SIG-M5 treated with dmso at 0.1 percent for 504 hours (cell line): ENCODE results near the gene CDR2L.
"Not testable (repeated sequence)": the region's sequence is repeated elsewhere in the genome, so short reads cannot be mapped to it uniquely, and the experiment has no call there.

ENCODE experiments used
- DNase-seq: peaks from one replicate; lab custom pipeline; 2025; ENCODE audit not compliant: unreplicated experiment; lab: John Stamatoyannopoulos, UW

CDR2L gene

DNA sequence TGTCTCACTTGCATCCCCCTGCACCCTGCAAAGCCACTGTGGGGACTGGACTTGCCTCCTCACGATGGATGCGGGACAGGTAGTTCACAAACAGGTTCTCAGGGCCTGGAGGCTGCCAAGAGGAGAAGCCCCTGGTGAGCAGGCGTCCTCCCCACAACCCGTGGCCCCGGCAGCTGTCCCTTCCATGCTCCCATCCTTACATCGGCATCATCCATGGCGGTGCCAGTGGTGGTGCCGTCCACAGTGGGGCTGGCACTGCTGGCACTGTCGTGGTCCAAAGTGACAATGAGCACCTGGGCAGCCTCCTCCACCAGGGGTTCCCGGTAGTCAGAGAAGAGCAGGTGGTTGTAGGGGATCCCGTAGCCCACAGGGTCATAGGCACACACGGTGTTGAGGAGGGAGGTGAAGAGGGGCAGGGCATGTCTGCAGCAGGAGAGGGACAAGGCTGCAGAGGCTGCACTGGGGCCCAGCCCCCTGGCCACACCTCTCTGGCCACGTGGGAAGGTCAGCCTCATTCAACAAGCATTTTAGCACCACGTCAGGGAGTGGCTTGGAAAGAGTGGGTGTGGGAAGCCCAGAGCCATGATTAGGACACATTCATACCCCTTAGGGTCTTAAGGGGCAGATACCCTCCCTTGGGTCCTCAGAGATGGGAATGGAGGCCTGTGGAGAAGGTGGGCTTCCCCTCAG, 27.5 kb upstream of the CDR2L start:
- DNase-seq: no peak

DNA sequence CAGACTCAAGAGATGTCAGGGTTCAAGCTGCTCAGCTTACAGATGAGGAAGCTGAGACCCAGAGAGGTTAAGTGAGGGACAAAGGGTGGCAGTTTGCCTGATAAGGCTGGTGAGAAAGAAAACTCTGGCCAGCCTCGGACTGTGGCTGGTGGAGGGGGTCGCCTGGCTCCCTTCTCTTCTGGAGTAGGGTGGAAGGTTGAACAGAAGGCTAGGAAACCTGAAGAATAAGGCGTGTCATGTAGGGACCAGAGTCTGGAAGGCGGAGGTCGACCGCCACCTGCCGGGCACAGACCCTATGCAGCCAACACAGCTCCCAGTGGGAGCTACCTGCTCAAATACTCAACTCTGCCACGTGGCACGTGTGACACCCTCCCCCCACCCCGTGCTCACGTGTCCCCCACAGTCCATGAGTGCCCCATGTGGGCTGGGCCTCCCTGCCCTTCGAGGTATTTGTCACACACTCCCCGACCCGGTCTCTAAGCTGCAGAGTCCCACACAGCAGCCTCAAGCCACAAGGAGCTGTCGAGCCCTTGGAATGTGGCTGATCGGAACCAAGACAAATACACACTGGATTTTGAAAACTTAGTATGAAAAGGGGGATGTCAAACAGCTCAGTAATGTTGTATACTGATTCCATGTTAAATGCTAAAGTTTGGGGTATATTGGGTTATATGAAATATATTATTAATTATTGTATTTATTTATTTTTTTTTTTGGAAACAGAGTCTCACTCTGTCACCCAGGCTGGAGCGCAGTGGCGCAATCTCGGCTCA, 26.7 kb upstream of the CDR2L start:
- peak; percentile 49 for DNase-seq

DNA sequence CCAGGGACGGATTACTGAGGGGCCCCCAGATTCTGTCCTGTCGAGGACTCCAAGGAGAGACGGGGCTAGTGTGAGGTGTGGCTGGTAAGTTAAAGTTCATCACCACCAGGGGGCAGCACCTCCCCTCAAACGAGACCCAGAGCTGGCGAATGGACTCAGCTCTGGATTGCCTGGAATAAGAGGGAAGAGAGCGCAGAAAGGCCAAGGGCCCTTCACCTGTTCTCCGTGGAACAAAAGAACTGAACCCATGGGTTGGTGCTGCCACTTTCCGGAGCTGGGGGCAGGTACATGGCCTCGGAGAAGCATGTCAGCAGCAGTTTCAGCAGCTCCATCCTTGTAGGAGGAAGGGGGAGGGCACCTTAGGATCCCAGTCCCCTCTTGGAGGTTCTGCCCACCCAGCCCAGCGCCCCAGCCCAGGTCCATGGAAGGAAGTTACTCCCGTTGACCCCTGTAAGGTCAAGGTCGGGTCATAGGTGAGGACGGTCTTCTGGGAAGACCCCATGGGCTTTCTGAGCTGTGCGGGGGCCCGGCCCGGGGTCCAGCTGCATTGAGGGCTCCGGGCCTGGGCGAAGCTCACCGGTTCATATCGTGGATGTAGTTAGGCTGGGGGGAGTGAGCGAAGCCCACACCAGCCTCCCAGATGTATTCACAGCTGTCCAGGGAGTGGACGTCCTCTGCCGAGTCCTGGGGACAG, 25.6 kb upstream of the CDR2L start:
- DNase-seq: peak; percentile 83

DNA sequence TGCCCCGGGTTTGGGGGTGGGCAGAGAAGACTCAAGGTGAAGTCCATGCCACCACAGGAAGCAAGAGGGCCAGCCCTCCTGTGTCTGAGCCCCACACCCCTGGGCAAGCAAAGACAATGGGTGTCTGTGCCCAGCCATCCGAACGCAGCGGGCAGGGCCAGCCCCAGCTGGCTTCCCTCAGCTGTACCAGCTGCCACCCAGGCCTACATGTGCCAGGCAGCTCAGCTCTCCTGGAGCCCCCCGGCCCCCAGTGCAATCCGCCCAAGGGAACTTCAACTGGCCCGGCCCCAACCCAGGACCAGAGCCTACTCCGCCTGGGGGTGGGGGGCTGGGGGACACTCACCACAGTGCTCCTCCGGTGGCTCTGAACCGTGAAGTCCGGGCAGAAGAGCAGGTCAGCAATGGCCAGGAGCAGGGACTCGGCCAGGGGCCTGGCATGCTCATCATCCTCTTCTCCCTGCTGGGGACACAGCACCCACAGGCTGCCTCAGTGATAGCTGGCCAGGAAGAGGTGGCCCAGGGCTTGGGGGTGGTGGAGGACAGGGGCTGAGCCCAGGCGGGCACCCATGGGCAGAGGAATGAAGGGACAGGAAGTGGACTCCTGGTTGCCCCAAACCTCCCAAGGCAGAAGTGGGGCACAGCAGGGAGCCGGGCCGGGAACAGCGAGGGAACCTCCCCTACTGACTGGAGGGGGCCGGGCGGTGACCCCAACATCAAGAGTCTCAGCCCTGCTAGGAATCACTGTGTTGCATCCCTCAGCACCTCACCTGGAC, 24.6 kb upstream of the CDR2L start:
- DNase-seq: no peak

DNA sequence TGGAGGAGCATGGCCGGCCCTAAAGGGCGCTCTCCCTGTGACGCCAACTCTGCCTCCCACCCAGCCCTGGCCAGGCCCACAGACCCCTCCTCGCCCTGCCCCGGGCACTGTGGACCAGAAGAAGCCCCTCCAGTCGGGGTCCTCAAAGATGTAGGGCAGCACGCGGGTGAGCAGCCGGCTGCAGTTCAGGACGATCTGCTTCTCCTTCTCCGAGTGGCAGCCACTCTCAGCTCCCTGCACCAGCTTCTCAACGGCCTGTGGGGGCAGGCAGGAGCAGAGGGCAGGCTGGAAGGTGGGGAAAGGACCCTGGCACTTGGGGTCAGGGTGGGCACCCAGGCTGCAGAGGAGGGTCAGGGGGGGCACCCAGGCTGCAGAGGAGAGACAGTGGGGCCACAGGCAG, 23.8 kb upstream of the CDR2L start:
- peak; percentile 21 for DNase-seq

DNA sequence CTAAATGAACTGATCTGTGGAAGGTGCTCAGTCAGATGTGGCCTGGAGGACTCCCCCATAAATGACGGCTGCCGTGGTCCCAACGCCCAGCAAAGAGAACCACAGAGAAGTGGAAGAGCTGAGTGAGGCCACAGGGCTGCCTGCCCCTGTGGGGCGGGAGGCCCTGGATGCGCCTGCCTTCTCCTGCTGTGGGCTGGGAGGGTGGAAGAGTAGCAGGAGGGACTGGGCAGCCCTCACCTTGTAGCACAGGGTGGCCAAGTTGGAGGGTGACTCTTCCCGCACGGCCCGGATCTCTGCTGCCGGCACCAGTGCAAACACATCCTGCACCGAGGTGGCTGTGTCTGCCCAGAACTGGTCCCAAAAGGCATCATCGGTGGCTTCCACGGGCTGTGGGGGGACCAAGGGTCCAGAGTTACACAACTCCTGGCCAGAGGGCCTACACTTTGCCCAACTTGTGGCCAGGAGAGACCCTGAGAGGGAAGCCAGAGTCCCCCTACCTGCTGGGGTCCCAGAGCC, 23.1 kb upstream of the CDR2L start:
- no peak for DNase-seq

DNA sequence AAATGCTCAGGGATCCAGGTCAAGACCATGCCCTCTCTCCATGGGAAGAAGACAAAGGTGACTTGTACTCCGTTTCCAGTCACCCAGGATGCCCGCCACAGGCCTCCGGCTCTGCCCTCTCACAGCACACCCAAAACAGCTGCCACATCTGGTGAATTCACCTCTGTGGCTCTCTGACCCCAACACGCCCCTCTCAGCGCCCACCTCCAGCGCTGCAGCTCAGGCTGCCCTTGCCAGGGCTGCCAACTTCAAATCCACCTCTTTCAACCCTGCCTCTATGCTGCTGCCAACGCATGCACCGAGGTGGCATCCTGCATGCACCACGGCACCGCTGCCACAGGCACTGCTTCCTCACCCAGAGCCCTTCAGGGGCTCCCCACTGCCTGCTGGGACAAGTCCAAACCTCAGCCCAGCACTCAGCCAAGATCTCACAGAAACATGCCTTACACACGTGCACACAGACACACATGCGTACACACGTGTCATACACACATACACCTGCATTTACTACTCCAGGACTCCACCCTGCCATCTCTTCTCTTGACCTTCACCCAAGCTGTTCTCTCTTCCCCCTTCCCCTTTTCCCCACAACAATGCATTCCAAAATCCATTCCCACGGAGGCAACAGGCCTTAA, 22.3 kb upstream of the CDR2L start:
- DNase-seq: no peak

DNA sequence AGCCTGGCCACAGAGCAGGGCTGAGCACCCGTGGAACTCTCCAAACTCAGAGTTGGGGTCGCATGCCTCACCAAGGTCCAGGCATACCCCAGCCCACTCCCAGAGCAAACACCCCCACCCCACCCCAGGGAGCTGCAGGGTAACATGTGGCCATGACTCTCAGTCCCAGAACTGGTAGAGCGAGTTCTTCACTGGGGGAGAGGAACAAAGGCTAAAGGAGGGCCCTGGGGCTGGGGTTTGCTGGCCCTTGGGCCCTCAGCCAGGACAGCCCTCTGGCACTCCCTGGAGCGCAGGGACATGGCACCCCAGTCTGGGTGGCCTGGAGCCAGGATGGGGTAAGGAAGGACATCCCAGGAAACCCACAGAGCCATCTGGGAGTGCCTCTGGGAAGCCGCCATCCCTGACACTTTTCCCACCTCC, 19.1 kb upstream of the CDR2L start:
- DNase-seq: peak; percentile 6

DNA sequence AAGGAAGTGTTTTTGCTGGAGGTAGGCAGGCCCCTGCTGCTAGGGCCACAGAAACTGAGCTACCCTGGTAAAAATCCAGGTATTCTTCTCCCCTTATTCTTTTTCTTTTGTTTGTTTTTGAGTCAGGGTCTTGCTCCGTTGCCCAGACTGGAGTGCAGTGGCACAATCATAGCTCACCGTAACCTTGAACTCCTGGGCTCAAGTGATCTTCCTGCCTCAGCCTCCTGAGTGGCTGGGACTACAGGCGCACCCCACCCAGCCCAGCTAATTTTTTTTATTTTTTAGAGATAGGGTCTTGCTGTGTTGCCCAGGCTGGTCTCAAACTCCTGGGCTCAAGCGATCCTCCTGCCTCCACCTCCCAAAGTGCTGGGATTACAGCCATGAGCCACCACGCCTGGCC, 17.9 kb upstream of the CDR2L start:
- not testable (repeated sequence) for DNase-seq

DNA sequence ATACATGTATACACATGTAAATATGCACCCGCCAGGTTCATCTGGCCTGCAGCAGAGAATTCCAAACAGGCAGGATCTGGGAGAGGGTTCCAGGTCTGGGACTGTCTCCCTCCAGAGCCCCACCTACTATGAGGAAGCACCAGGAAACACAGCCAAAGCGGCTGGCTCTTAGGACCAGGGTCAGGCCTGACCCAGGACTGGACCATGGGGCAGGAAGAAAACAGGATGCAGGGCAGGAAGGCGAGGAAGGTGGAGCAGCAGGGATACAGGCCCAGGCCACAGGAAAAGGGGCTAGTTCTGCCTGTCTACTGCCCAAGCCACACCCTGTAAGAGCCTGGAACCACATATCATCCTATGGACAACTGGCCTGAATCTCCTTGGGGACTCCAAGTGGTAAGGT, 17.0 kb upstream of the CDR2L start:
- no peak for DNase-seq

DNA sequence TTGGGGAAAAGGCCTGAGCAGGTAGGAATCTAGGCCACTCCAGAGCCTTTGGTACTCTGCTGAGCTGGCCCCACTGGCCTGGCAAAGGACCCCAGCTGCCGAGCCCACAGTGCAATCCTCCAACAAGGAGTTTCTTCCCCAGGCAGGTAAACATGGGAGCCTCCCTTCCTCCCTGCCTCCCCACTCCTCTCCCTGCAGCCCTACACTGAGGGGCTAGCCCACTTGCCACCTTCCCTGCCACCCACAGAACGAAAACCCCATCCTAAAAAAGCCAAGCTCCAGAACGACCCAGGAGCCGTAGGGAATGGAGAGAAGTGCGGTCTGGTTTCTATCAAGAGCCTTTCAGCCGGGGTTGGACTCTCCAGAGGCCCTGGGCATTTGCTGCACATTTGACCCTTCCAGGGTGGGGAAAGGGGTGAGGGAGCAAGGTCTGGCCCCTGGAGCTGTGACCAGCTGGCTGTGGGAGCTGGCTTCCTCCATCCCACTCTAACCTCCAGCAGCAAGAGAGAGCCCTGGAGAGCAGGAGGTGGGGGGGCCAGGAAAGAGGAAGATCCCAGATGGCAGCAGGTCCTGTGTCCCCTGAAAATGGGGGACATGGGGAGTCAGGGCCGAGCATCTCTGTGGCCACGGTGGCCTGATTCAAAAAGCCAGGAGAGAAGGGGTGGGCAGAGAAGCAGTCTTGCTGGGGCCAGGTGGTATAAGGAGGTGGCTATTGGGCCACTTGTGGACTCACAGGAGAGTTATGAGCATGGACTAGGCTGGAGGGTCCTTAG, 16.2 kb upstream of the CDR2L start:
- DNase-seq: no peak

DNA sequence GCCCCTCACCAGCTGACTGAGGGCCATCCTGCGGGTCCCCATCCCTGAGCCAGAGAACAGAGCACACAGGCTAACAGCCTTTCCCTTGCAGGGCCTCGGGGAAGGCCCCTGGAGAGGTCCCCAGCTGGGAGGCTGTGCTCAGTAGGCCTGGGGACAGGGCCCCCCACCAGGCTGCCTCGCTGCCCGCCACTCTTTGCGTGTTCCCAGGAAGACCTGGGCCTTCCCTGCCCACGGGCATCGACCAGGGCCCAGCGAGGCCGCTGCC, 15.7 kb upstream of the CDR2L start:
- no peak for DNase-seq

DNA sequence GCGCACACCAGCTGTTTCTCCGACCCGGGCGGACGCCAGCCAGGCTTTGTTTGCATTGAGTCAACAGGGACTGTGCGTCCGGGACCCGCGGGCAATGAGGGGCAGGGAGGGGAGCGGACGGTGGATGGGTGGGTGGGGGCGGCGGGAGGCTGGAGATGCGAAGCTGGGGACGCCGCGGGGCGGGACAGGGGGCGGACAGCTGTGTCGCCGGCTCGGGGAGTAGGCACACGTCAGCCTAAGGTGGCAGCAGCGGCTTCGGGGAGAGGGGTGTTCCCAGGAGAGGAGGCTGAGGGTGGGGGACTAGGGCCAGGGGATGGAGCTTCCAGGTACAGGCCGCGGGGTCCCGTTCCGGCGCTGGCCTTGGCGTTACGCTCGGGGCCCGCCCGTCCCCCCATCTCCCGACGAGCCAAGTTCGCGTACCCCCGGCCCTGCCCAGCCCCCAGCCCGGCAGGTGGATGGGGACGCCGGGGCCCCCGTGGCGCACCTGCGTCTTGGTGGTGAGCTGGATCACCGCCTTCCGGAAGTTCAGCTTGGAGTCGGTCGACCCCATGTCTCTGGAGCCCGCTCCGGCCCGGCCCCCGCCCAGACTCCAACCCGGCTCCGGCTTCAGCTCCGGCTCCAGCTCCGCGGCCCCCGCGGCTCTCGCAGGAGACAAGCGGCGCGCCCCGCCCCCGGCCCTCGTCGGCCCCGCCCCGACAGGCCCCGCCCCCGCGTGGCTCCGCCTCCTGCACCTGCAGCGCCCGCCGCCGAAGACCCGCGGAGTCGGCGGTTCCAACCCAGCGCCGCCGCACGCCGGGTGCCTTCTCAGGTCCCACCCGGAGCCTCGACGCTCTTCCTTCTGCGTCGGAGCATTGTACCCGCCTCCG, 15.1 kb upstream of the CDR2L start, which contains the start of gene HID1:
TSS of gene HID1 (minus strand) at position 653 of the 866 bp plus-strand sequence. CDS start at position 550, 103 bp downstream.
- DNase-seq: peak; percentile 46

DNA sequence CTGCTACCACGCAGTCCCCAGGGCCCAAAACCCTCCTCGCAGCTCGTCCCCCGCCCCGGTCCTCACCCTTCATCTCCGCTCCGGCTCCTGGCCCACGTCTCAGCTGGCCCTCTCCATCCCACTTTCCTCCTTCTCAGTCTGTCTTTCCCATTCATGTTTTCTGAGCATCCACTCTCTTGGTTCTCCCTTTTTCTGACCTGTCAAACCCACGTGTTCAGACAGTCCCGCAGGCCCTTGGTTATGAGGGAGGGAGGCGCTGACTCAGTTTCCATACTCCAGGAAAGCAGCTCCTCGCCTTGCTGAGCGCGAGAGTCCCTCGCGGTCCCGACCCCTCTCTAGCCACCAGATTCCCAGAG, 14.5 kb upstream of the CDR2L start:
- DNase-seq: no peak

DNA sequence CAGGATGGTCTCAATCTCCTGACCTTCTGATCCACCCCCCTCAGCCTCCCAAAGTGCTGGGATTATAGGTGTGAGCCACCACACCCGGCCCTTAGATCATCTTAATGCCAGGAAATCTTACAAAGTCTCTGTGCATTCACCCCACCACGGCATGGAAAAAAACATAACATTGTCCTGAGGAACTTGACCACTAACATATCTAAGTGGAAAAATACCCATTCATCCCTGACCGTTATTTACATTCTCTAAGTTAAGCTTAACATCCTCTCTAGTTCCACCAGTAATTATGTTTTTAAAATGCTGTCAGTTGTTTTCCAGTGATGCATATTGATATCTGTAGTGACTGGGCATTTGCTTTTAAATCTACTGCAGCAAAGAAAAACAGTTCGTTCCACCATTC, 11.5 kb upstream of the CDR2L start:
- DNase-seq: no peak

DNA sequence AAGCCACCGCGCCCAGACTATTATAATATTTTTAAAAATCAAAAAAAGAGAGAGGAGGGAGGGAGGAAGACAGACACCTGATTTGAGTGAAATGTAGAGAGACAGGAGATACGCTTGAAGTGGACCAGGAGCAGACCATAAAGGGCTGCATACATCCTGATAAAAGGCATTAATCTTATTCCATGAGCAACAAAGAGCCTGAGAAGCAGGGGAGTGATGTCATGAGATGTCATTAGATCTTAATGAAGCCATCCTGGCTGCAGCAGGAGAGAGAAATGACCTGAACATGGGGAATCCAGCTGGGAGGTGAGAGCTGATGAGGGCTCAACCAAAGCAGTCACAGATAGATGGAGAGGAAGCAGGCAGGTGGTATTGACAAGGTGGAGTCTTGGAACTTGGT, 9.6 kb upstream of the CDR2L start:
- DNase-seq: no peak

DNA sequence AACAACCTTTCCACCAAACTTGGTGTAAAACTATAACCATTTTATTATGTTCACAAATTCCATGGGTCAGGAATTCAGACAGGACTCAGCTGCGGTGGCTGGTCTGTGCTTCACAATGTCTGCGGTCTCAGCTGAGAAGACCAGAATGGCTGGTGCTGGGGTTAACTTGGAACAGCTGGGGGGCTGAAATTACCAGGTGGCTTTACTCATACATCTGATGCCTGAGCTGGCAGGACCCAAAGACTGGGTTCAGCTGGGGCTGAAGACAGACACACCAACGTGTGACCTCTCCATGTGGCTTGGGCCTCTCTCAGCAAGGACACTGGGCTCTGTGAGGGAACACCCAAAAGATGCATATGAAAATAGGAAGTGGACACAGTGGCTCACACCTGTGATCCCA, 9.2 kb upstream of the CDR2L start:
- DNase-seq: no peak

DNA sequence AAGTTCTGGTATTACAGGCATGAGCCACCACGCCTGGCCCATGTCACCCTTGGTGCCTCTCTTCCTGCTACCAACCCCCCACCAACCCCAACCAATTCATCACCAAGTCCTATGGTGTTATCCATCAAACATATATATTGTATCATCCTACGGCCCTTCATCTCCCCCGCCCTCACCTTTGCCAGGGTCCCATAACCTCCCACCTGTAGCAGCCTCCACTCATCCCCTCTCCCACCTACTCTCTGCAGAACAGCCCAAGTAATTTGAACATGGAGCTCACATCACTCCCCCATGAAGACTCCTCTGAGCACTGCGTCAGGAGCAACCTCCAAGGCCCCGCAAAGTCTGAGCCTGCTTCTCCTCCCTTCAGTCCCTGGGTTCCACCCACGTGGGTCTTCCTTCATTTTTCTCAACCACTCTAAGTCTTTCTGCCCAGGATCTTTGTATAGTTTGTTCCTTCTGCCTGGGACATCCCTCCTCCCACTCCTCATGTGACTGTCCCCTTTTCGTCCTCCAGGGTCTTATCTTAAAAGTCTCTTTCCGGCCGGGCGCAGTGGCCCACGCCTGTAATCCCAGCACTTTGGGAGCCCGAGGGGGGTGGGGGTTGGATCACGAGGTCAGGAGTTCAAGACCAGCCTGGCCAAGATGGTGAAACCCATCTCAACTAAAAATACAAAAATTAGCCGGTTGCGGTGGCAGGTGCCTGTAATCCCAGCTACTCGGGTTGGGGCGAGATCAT, 7.9 kb upstream of the CDR2L start:
- DNase-seq: no peak
